Vagina (tissue), 2 donors: Measurements from ENCODE around the gene DBP. TPM values are rescaled to one million over a fixed set of nuclear protein-coding genes. Genes with fewer than 3 reads are reported as not detected.
"Not testable (repeated sequence)": the region's sequence is repeated elsewhere in the genome, so short reads cannot be mapped to it uniquely, and the experiment has no call there.

Experiments used
- DNase-seq, 2 donors: peaks; one replicate each; pipeline ENCODE4 v3.0.0-alpha.2; 2017; ENCODE audit errors: extremely low spot score in 2 of 2
- H3K27ac ChIP-seq: fragments of 200-600 bp; sonication (generic); one replicate; pipeline ENCODE4 v1.5.1; 2019
- H3K27me3 ChIP-seq: fragments of 200-600 bp; sonication (generic); one replicate; pipeline ENCODE4 v1.5.1; 2019
- H3K36me3 ChIP-seq, 2 donors: fragments of 200-600 bp; sonication (generic); one replicate each; pipeline ENCODE4 v1.5.1; 2017 to 2019
- H3K4me1 ChIP-seq: fragments of 200-600 bp; sonication (generic); one replicate; pipeline ENCODE4 v1.5.1; 2019
- H3K4me3 ChIP-seq, 2 donors: fragments of 200-600 bp; sonication (generic); 1 replicate in 1 of 2; 2 replicates in 1 of 2; pipeline ENCODE4 v1.5.1; 2016 to 2019
- H3K9me3 ChIP-seq: fragments of 200-600 bp; sonication (generic); one replicate; pipeline ENCODE4 v1.5.1; 2019
- CTCF ChIP-seq, 3 experiments: fragments of 450-650 bp in 2 of 3; fragments of 200-600 bp in 1 of 3; sonication (generic) in 1 of 3; IDR thresholded peaks; one replicate each; pipeline ENCODE4 v1.5.1; 2017 to 2019; ENCODE audit warnings: antibody characterized with exemption in 3 of 3, mild to moderate bottlenecking in 2 of 3, moderate library complexity in 2 of 3
- POLR2A ChIP-seq, 2 donors: fragments of 450-650 bp; IDR thresholded peaks; one replicate each; pipeline ENCODE4 v1.6.1; 2017; ENCODE audit warnings: antibody characterized with exemption in 2 of 2, mild to moderate bottlenecking in 2 of 2, moderate library complexity in 2 of 2
- POLR2AphosphoS5 ChIP-seq, 2 donors: sonication (generic); formaldehyde crosslinking; IDR thresholded peaks; one replicate each; pipeline ENCODE4 v1.9.0; 2017; ENCODE audit warnings: antibody characterized with exemption in 2 of 2, mild to moderate bottlenecking in 2 of 2, low read depth in 1 of 2; ENCODE audit not compliant: insufficient read depth in 1 of 2
- intact Hi-C: fragments of 100-400 bp; cut with DNase I; formaldehyde crosslinking; loops from one replicate; pipeline ENCODE4 v1.15.1; 2023
- total RNA-seq: library from RNA; depleted of rRNA; stranded (reverse); fragments of >200 nt; gene quantifications from one replicate; pipeline ENCODE4 v1.2.3, GENCODE V29; 2016

The DBP gene
- total RNA-seq, 1 donor from 2014 or later = 4.9 TPM

GRCh38 chr19:48681127-48681470 lies 43.9 kb upstream of the DBP start:
- Histone ChIP-seq H3K27ac (no peak overlapping the region), H3K4me3 (no peak overlapping the region), H3K9me3 (no peaks in the 10 kb centered on the region), H3K27me3 (no peaks in the 10 kb centered on the region), H3K4me1 (no peaks in the 10 kb centered on the region), H3K36me3 (no peaks in the 10 kb centered on the region)
- no peak for DNase-seq
- no peak for TF ChIP-seq CTCF (IDR thresholded peaks at IDR 0.05)
- no peak for TF ChIP-seq POLR2AphosphoS5 (IDR thresholded peaks at IDR 0.05; ENCODE audit: insufficient read depth in 1 of 2, low read depth in 1 of 2)
- TF ChIP-seq POLR2A (IDR thresholded peaks at IDR 0.05) = no peak
- intact Hi-C loops = no loop called here

- intact Hi-C loops = no loop called here
- H3K4me1 ChIP-seq = peaks cover 2% of the 10 kb centered on the region
- H3K27me3 ChIP-seq = no peaks in the 10 kb centered on the region
- no peak overlapping the region for H3K4me3 ChIP-seq
- DNase-seq = no peak
- no peaks in the 10 kb centered on the region for H3K9me3 ChIP-seq
- no peak for TF ChIP-seq POLR2A (IDR thresholded peaks at IDR 0.05)
- TF ChIP-seq POLR2AphosphoS5 (IDR thresholded peaks at IDR 0.05; ENCODE audit: insufficient read depth in 1 of 2, low read depth in 1 of 2) = no peak
- TF ChIP-seq CTCF (IDR thresholded peaks at IDR 0.05) = no peak
- H3K36me3 ChIP-seq = no peaks in the 10 kb centered on the region
- no peak overlapping the region for H3K27ac ChIP-seq
Observed at GRCh38 chr19:48680436-48681126, 43.4 kb upstream of the DBP start.

GRCh38 chr19:48680006-48680405 lies 42.8 kb upstream of the DBP start:
- DNase-seq, H3K27me3 ChIP-seq, H3K9me3 ChIP-seq, intact Hi-C loops, H3K36me3 ChIP-seq, H3K27ac ChIP-seq, H3K4me1 ChIP-seq, H3K4me3 ChIP-seq: not testable (repeated sequence)

GRCh38 chr19:48678201-48678600 lies 41.0 kb upstream of the DBP start:
- Histone ChIP-seq H3K36me3 (no peaks in the 10 kb centered on the region), H3K9me3 (no peaks in the 10 kb centered on the region), H3K4me3 (no peak overlapping the region), H3K27ac (no peak overlapping the region), H3K4me1 (peaks cover 10% of the 10 kb centered on the region), H3K27me3 (no peaks in the 10 kb centered on the region)
- TF ChIP-seq CTCF (IDR thresholded peaks at IDR 0.05) = no peak
- DNase-seq = no peak
- intact Hi-C loops = loop anchor here (10.0 kb wide), 1 partner anchor 57 kb away; no protein-coding TSS in a partner anchor

GRCh38 chr19:48676887-48677286 lies 39.7 kb upstream of the DBP start:
- Histone ChIP-seq H3K4me1 (peaks cover 10% of the 10 kb centered on the region), H3K27me3 (no peaks in the 10 kb centered on the region), H3K9me3 (no peaks in the 10 kb centered on the region), H3K27ac (no peak overlapping the region), H3K36me3 (no peaks in the 10 kb centered on the region), H3K4me3 (no peak overlapping the region)
- intact Hi-C loops = loop anchor here (10.0 kb wide), 1 partner anchor 58 kb away; no protein-coding TSS in a partner anchor
- DNase-seq = no peak
- TF ChIP-seq CTCF (IDR thresholded peaks at IDR 0.05) (no peak), POLR2A (IDR thresholded peaks at IDR 0.05) (no peak), POLR2AphosphoS5 (IDR thresholded peaks at IDR 0.05; ENCODE audit: insufficient read depth in 1 of 2, low read depth in 1 of 2) (no peak)
